H1 (cell line): ENCODE measurements around the gene SLC39A11. TPM values are rescaled to one million over a fixed set of nuclear protein-coding genes. Genes with fewer than 3 reads are reported as not detected.

Source experiments
- ATF3 ChIP-seq: IDR thresholded peaks from 2 replicates; pipeline ENCODE4 v1.6.1; 2011; ENCODE audit warnings: low read depth, mild to moderate bottlenecking, low read length; ENCODE audit not compliant: insufficient read depth
- polyA plus RNA-seq, 7 experiments: library from polyadenylated mRNA; depleted of rRNA in 3 of 7; stranded (reverse) in 5 of 7; unstranded in 2 of 7; fragments of >200 nt in 5 of 7; fragments of 200-250 nt in 2 of 7; gene quantifications; 1 replicate in 5 of 7; 2 replicates in 1 of 7; 4 replicates in 1 of 7; pipeline versions ENCODE4 v1.2.1 to v1.2.3, GENCODE V29; 2011 to 2013; ENCODE audit warnings: missing spikeins in 2 of 7, mixed read lengths in 2 of 7
- total RNA-seq: library from RNA; stranded (reverse); fragmentation: NEBNext Ultra II Directional; extraction: Animal tissue kit (Norgen Biotek cat#: 25700); gene quantifications from 2 replicates; pipeline ENCODE4 v1.2.1, GENCODE V29; 2021

The SLC39A11 gene
- total and polyA plus RNA-seq, 2 of the 8 experiments (the other 6 are each of a cell fraction or from before 2014, with no cell fraction given) = 12.2 to 19.6 TPM

GRCh38 chr17:72726936-72727335 is 365.6 kb downstream of the SLC39A11 start (continued):
- TF ChIP-seq ATF3 = no peak
